Occipital lobe (tissue), 2 donors: ENCODE data around the gene CAB39. TPM values are rescaled to one million over a fixed set of nuclear protein-coding genes. Genes with fewer than 3 reads are reported as not detected.
"Not testable (repeated sequence)": the region's sequence is repeated elsewhere in the genome, so short reads cannot be mapped to it uniquely, and the experiment has no call there.

Source experiments
- DNase-seq: peaks from one replicate; lab custom pipeline; 2025; lab: John Stamatoyannopoulos, UW
- total RNA-seq: library from RNA; depleted of rRNA; stranded (reverse); fragments of >200 nt; gene quantifications from one replicate; pipeline ENCODE4 v1.2.3, GENCODE V29; 2014

CAB39 gene
- total RNA-seq, 1 donor from 2014 or later, result 149 TPM

DNA sequence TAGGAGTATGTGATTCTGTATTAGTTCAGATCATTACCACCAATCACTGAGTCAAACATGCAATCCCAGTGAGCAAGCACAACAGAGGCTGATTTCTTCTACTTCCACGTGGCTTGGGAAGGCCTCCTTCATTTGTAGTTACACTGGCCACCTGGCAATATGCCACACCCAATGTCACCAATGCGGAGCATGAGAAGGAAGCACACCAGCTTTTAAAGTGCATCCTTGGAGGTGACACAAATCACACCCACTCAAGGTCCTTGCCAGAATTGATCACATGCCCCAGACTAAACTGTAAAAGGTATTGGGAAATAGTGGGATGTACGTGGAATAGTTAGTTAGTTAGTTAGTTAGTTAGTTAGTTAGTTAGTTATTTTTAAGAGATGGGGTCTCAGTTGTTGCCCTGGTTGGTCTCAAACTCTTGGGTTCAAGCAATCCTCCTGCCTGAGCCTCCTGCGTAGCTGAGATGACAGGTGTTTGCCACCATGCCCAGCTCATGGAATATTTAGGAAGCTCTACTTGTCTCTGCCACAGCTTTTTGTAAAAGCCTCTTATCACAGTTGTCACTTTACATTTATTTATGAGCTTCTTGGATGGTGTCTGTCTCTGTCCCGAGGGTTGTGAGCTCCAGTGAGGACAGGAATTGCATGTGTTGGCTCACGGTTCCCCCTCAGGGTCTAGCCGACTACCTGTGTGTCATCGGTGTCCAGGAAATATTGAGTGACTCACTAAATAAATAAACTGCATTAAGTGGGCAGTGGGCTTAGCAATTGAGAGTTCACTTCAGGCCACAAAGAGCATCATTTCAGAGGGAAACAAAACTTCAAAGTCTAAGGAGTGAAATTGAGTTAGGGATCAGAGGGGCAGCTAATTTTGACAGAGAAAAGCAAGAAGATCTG lies 28.1 kb upstream of the CAB39 start:
- no peak for DNase-seq

DNA sequence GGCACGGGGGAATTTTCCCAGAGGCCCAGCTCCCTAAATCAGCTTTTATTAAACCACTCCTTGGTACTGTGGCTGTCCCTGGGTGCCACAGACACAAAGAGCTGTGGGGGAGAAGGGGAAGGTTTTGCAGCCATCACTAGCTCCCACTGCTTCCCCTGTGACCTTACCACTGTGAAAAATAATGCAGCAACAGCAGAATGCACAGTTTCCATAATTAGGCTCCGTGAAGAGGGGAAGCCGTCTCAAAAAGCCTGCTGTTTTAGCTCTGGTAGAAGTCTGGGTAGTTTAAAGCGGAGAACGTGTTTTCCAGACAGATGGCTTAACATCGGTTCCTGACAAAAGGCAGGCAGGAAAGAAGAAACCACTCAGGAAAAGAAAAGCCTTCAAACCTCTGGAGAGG lies 27.5 kb upstream of the CAB39 start:
- DNase-seq, result no peak

DNA sequence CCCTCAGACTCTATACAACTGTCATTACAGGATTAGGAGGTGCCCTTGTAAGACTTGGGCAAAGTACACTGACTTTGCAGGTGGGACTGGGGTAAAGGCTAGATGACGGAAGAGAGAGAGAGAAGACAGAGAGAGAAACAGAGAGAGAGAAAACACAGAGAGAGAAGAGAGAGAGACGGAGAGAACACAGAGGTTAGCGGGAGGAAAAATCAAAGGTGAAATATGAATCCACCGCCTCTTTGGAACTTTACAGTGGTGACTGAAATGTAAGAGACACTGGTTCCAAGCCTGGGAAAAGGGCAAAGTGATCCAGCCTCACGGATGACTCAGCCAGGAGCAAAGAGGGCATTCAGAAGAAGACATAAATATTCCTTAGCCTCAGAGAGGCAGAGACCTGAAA lies 25.1 kb upstream of the CAB39 start:
- no peak for DNase-seq

DNA sequence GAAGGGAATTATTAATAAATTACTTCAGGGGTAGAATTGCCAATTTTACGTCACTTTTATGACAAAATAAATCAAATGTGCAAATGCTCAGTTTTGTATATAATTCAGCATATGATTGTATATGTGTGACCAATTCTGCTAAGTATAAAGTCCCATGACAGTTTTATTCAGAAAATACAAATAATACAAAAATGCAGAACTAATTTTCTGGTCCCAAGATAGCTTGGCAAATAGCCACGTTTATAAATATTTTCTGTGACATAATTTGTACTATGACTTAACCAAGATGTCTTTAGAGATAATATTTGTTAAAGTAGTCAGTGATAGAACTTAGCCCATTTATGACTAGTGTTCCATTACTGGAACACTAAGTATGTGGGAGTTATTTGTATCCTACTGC lies 24.2 kb upstream of the CAB39 start:
- DNase-seq, result no peak

DNA sequence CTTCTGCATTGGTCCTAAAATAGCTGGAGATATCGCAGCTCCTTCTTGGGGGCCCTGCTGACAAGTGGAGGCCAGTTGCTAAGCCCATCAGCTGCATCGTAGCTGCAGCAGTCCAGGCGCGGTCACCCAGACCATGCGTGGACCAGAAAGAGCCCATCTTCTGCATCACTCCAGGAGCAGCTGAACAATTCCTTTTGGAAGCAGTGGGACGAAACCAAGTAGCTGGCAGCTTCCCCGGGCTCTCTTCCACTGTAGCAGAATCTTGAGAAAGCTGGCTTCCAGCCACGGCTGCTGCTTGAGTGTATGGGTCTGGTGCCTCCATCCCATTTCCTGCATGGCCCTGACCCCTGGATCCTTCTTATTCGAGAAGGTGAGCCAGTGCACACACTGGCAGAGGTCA lies 22.2 kb upstream of the CAB39 start:
- peak; percentile 24 for DNase-seq

DNA sequence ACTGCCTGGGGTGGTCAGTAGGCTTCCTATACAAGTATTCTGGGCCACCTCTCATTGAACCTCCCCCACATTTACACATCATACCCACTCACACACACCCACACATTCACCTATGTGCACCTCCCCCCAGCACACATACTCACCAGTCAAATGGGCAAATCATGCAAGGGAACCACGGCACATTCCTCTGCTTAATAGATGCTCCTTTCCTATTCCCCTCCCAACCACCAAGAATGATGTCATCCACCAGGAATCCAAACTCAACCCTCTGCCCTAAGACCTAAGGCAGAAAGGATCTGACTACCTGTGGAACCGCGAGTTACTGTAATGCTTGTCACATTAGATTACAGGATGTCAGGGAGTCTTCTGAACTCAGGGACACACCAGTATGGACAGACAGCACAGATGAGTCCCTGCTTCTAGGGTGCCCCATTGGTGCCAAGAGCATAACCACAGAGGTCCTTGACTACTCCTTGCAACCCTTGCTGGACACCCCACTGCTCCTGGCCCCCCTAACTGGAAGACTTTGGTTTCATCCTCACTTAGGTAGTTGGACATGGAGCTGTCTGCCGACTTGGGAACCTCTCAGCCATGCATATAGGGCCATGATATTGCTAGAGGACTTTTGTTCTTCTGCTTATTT lies 21.5 kb upstream of the CAB39 start:
- no peak for DNase-seq

DNA sequence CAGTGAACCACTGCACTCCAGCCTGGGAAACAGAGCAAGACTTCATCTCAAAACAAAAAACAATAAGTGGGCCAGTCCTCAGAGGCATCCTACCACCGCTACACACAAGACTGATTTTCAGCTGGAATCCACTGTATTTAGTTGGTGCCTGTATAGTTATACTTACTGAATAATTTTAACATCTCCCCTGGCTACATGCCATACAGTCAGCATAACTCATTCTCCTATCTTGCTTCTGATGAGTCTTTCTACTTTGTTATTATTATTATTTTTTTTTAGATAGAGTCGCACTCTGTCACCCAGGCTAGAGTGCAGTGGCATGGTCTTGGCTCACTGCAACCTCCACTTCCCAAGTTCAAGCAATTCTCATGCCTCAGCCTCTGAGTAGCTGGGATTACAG lies 19.9 kb upstream of the CAB39 start:
- no peak for DNase-seq

DNA sequence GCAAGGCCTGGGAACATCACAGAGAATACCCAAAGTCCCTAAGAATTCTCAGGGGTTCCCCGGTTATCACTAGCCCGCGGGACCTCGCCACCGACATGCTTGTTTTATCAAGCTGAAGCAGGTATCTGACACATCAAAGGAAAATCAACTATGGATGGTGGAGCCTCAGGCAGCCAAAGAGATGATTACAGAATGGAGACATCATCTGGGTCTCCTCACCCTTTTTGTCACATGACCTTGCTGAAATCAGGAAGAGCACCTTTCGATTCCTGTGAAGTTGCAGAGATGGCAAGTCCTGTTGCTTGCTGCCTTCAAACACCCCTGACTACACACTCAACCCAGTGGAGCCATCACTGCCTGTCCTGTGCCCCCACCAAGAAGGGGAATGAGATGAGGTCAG lies 19.2 kb upstream of the CAB39 start:
- DNase-seq, result no peak

DNA sequence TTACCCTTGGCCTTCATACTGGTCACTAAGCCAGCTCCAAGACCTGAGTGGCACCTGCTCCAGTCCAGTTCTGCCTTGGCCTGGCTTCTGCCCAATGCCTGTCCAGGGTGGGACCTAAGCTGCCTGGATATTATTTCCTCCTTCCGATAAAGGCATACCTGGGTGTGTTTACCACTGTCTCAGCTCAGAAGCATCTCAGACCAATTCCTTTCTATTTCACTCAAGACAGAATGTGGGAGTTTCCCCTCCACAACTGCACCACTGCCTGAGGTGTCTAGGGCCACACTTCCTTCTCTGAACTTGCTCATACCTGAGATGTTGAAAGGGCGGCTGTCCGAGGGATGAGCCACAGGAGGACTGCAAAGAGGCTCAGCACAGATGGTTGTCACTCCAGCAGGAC lies 18.4 kb upstream of the CAB39 start:
- DNase-seq, result no peak

DNA sequence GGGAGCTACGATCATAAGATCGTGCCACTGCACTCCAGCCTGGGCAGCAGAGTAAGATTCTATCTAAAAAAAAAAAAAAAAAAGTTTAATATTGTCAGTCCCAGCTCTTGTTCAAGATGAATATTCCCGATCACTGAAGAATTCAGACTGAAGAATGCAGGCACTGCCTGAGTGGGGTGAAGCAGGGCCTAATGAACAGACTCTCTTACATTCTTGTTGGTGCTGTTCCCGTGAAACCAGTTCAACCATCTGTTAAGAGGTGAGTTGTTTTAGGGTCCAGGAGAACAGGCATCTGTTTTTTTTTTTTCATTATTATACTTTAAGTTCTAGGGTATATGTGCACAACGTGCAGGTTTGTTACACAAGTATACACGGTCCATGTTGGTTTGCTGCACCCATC lies 17.1 kb upstream of the CAB39 start:
- no peak for DNase-seq

DNA sequence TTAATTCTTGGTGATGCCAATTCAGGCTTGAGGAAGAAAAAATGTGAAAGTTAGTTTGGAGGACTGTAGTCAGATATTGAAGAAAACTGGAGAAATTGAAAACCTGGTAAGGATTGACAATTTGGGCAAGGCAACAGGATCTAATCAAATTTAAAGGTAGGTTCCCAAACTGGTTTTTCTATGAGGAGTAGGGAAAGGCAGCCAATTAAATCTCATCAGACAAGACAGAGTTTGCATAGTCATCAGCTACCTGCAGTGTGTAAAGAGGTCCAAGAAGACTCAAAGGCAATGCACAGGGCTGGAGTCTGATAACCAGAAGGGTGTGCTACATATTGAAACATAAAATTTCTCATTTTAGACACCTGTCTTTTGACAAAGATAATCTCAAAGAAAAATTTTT lies 16.0 kb upstream of the CAB39 start:
- no peak for DNase-seq

DNA sequence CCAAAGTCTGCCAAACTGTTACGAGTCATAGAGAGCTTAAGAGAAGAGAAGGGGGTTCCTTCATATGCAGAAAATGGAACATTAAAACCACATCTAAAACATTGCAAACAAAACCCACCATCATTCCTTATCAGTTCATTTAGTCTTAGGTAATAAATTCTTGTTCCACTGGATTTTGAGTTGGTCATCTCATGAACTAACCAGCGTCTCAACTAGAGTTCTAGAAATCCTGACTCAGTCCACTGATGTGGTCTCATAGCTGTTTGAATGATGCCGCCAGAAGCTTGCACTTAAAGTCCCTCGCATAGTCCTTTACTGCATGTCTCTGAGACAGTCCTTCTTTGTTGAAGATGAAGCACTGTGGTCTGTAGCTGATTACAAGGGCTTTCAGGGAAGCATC lies 15.0 kb upstream of the CAB39 start:
- DNase-seq, result no peak

DNA sequence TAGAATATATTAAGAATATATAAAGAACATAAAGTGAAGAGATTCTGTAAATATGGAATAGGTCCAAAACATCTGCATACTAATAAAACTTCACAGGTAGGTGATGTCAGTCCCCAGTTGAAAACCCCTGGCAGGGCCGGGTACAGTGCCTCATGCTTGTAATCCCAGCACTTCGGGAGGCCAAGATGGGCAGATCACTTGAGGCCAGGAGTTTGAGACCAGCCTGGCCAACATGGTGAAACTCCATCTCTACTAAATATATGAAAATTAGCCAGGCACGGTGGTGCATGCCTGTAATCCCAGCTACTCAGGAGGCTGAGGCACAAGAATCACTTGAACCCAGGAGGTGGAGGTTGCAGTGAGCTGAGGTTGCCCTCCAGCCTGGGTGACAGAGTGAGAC lies 13.9 kb upstream of the CAB39 start:
- DNase-seq, result not testable (repeated sequence)

DNA sequence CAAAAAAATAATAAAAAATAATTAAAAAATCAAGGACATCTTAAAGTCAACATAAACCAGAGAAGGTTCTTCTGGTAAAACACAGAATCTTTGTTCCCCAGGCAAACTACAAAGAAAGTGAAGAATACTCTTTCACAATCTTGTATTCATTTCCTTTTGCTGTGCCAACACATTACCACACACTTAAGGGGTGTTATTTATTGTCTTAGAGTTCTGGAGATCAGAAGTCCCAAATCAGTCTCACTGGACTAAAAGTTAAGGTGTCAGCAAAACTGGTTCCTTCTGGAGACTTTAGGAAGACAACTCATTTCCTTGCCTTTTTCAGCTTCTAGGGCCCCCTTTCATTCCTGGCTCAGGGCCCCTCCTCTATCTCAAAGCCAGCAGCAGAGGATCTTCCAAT lies 12.2 kb upstream of the CAB39 start:
- no peak for DNase-seq

DNA sequence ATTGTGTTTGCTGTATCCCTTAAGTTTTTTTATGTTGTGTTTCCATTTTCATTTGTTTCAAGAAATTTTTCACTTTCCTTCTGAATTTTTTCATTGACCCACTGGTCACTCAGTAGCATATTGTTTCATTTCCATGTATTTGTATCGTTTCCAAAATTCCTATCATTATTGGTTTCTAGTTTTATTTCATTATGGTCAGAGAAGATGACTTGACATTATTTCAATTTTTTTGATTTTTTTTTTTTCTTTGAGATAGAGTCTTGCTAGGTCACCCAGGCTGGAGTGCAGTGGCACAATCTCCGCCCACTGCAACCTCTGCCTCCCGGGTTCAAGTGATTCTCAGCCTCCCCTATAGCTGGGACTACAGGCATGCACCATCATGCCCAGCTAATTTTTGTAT lies 11.3 kb upstream of the CAB39 start:
- no peak for DNase-seq

DNA sequence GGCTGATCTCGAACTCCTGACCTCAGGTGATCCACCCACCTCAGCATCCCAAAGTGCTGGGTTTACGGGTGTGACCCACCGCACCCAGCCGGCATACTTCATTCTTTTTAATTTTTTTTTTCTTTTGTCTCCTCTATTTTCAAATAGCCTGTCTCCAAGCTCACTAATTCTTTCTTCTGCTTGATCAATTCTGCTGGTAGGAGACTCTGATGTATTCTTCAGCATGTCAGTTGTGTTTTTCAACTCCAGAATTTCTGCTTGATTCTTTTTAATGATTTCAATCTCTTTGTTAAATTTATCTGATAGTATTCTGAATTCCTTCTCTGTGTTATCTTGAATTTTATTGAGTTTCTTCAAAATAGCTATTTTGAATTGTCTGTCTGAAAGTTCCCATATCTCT lies 10.2 kb upstream of the CAB39 start:
- not testable (repeated sequence) for DNase-seq

DNA sequence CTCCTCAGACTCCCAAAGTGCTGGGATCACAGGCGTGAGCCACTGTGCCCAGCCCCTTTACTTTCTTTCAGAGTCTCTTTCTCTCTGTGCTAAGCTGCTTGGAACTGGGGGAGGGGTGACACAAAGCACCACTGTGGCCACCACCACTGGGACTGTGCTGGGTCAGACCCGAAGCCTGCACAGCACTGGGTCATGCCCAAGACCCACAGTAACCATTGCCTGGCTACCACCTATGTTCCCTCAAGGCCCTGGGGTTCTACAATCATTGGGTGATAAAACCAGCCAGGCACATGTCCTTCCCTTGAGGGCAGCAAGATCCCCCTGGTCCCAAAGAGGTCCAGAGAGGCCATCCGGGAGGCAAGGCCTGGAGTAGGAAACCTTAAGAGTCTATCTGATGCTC lies 9.1 kb upstream of the CAB39 start:
- no peak for DNase-seq

DNA sequence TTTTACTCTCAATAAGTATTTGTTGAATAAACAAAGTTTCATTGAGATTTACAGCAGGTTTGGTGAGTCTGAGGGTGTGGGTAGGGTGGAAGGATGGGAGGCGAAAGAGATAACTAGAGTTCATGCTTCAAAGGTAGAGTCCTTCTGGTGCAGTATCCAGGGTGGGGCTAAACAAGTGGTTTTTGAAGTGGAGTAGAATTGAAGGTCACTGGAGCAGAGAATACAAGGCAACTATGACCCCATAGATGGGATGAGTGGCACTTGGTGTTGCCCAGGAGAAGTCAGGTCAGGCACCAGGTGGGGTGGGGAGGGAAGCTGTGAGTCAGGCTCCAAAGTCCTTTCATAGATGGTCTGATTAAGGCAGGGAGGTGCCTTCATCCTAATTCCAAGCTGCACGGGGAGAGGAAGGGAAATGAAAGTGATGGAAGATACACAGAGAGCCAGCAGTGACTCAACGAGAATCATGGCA lies 6.6 kb upstream of the CAB39 start:
- no peak for DNase-seq

DNA sequence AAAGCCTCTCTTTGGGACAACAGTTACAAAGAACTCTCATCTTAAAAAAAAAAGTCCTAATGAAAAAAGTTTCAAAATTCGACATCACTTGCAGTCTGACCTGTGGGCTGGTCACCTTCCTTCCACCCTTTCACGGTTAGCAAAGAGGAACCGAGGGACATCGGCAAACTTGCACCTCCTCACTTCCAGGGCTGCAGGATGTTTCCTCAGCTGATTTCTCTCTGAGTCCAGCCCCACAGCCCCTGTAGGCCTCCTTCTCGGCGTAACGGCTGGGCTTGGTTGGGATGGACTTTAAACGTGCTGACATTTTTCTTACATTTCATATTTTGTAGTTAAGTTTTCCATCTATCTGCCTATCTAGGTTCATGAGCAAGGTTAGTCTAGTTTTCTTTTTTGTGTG lies 5.7 kb upstream of the CAB39 start:
- DNase-seq, result no peak

DNA sequence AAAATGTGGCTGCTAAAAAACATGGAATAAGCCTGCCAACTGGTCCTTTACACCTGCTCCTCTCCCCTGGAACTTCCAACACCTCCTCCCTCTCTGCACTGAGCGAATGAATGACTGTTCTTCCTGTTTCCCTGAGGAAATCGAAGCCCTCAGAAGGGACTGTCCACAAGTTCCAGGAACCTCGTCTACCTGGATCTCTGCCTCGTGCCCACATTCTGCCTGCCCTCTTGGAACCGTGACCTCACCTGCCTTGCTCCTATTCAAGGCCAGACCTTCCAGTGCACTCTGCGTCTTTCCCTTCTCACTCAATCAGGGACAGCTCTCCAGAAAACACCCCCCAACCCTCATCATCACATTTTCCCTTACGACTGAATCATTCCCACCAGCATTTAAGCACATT lies 4.4 kb upstream of the CAB39 start:
- no peak for DNase-seq

DNA sequence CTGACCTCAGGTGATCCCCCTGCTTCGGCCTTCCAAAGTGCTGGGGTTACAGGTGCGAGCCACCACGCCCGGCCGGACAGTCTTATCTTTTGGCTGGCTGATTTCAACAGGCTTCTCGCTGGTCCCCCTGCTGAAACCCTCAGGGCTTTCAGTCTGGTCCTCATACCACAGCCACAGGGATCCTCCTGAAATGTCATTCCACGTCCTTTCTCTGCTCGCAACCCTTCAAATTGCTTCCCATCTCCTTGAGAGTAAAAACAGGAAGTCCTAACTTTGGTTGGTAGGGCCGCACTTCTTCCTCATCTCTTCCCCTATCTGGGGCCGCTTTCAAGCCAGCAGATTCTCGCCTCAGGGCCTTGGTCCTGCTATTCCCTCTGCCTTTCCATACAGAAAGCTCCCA lies 1.4 kb upstream of the CAB39 start:
- DNase-seq, result no peak

DNA sequence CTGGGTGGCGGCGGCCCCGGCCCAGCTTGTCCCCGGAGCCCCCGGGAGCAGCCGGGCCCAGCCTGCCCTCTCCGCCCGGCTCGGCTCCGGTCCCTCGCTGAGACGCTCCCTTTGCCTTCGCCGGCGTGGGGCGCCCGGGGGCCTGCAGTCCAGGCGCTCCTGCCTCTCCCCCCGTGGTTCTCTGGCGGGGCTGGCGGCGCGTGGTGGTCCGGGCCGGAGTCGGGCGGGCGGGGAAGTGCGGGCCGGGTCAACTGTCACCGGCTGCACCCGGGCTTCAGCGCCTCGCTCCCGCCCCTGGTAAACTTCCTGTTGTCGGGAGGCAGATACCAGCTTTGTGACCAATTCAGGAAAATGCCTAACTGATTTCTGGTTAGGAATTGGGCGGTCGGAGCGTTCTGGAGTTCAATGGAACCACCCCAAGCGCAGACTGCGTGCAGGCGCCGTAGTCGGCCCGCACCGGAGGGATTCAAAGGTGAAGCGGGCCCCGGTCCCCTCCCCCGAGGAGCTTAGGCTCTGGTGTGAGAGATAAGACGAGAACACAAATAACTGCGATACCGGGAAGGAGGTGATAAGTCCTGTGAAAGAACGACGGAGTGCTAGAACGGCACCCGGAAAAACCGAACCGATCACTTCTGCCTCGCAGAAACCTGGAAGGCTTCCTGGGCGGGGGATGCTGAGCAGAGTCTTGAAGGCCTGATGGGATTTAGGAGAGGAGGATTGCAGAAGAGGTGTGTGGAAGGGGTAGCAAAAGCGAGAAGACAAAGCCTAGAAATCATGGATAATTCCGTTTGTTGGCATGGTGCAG lies 891 bp downstream of the CAB39 start:
- DNase-seq, result peak; percentile 7
